GM23248 (cell line): ENCODE measurements around the gene KLHL2. TPM values are rescaled to one million over a fixed set of nuclear protein-coding genes. Genes with fewer than 3 reads are reported as not detected.
A peak's percentile ranks its signal among the peaks of the same experiment; 100 is the strongest.

Experiments used
- DNase-seq: peaks from one replicate; pipeline ENCODE4 v3.0.0-alpha.2; 2015
- H2AFZ ChIP-seq: fragments of 200-600 bp; sonication (generic); 2 replicates; pipeline ENCODE4 v1.6.1; 2016; ENCODE audit warnings: antibody characterized with exemption
- H3F3A ChIP-seq: fragments of 200-600 bp; sonication (generic); 2 replicates; pipeline ENCODE4 v1.6.1; 2016; ENCODE audit warnings: mild to moderate bottlenecking, antibody characterized with exemption, mixed run types; ENCODE audit not compliant: insufficient read depth
- H3K27ac ChIP-seq: fragments of 200-600 bp; sonication (generic); 2 replicates; pipeline ENCODE4 v1.5.1; 2016; ENCODE audit warnings: mild to moderate bottlenecking
- H3K27me3 ChIP-seq: fragments of 200-600 bp; sonication (generic); replicated peaks from 2 replicates; pipeline ENCODE4 v1.6.1; 2016; ENCODE audit warnings: mild to moderate bottlenecking; ENCODE audit not compliant: insufficient read depth
- H3K36me3 ChIP-seq: fragments of 200-600 bp; sonication (generic); 2 replicates; pipeline ENCODE4 v1.6.1; 2016; ENCODE audit warnings: low read depth, mild to moderate bottlenecking
- H3K4me1 ChIP-seq: fragments of 200-600 bp; sonication (generic); 2 replicates; pipeline ENCODE4 v1.6.1; 2016; ENCODE audit warnings: mild to moderate bottlenecking; ENCODE audit not compliant: insufficient read depth
- H3K4me2 ChIP-seq: fragments of 200-600 bp; sonication (generic); one replicate; pipeline ENCODE4 v1.6.1; 2016; ENCODE audit warnings: mild to moderate bottlenecking; ENCODE audit not compliant: unreplicated experiment
- H3K4me3 ChIP-seq: fragments of 200-600 bp; sonication (generic); 2 replicates; pipeline ENCODE4 v1.5.1; 2016; ENCODE audit warnings: mild to moderate bottlenecking
- H3K79me2 ChIP-seq: fragments of 200-600 bp; sonication (generic); 2 replicates; pipeline ENCODE4 v1.6.1; 2016; ENCODE audit warnings: mild to moderate bottlenecking; ENCODE audit not compliant: insufficient read depth
- H3K9ac ChIP-seq: fragments of 200-600 bp; sonication (generic); 2 replicates; pipeline ENCODE4 v1.6.1; 2016; ENCODE audit warnings: mild to moderate bottlenecking
- H3K9me2 ChIP-seq: fragments of 200-600 bp; sonication (generic); 2 replicates; pipeline ENCODE4 v1.6.1; 2016; ENCODE audit warnings: mixed run types, mild to moderate bottlenecking, moderate library complexity; ENCODE audit not compliant: insufficient read depth
- H3K9me3 ChIP-seq: fragments of 200-600 bp; sonication (generic); one replicate; pipeline ENCODE4 v1.6.1; 2017; ENCODE audit warnings: low read depth
- H4K20me1 ChIP-seq: fragments of 200-600 bp; sonication (generic); 2 replicates; pipeline ENCODE4 v1.6.0; 2016; ENCODE audit not compliant: insufficient read depth
- EZH2 ChIP-seq: fragments of 200-600 bp; sonication (generic); IDR thresholded peaks from 2 replicates; pipeline ENCODE4 v1.6.1; 2018; ENCODE audit warnings: antibody characterized with exemption, mild to moderate bottlenecking; ENCODE audit not compliant: insufficient read depth, poor library complexity, severe bottlenecking
- EZH2phosphoT487 ChIP-seq: fragments of 200-600 bp; sonication (generic); IDR thresholded peaks from 2 replicates; pipeline ENCODE4 v1.6.1; 2018; ENCODE audit warnings: antibody characterized with exemption, moderate library complexity, mild to moderate bottlenecking, low read depth; ENCODE audit not compliant: insufficient read depth
- WGBS, 2 experiments: methylation state at CpG; one replicate each; pipeline ENCODE4 v1.1.6; 2015 to 2017; ENCODE audit warnings: low lambda C conversion rate in 2 of 2, low coverage in 1 of 2; ENCODE audit errors: missing lambda C conversion rate in 2 of 2; 5-methylcytosine and 5-hydroxymethylcytosine counted together
- in situ Hi-C: fragments of 300-500 bp; cut with MboI; formaldehyde crosslinking; loops from 2 replicates; pipeline ENCODE4 v1.15.0; 2020
- polyA plus RNA-seq: library from polyadenylated mRNA; unstranded; fragments of >200 nt; fragmentation: Nextera tagmentation; extraction: Ambion mirVana; gene quantifications from 2 replicates; pipeline ENCODE4 v1.2.1, GENCODE V29; 2016
- total RNA-seq: library from RNA; depleted of rRNA; stranded (reverse); fragments of >200 nt; shearing (Covaris generic); gene quantifications from 2 replicates; pipeline ENCODE4 v1.2.3, GENCODE V29; 2014

Gene KLHL2
- total and polyA plus RNA-seq, 2 experiments from 2014 or later = 11.0 to 20.2 TPM

GRCh38 chr4:165194368-165194767 lies 13.0 kb upstream of the KLHL2 start:
- H3K9ac ChIP-seq = no peak overlapping the region
- no peak overlapping the region for H3K27ac ChIP-seq
- no peak for DNase-seq
- no peak overlapping the region for H2AFZ ChIP-seq
- H3K9me2 ChIP-seq = no peaks in the 10 kb centered on the region
- in situ Hi-C loops = no loop called here
- H3K4me2 ChIP-seq = no peak overlapping the region
- H3K27me3 ChIP-seq = no peaks in the 10 kb centered on the region
- TF ChIP-seq EZH2phosphoT487 (no peak), EZH2 (no peak)
- no peak overlapping the region for H3K4me3 ChIP-seq
- H3K36me3 ChIP-seq = no peaks in the 10 kb centered on the region
- H3K4me1 ChIP-seq = peaks cover 16% of the 10 kb centered on the region
- H4K20me1 ChIP-seq = no peaks in the 10 kb centered on the region
- H3F3A ChIP-seq = 0 out of 2 replicates have a peak, but pooled peaks cover 2% of the 10 kb centered on the region
- WGBS, 2 experiments = 87 to 88% methylated on average over 1 of the region's 1 CpG
- no peaks in the 10 kb centered on the region for H3K79me2 ChIP-seq
- no peaks in the 10 kb centered on the region for H3K9me3 ChIP-seq

DNA sequence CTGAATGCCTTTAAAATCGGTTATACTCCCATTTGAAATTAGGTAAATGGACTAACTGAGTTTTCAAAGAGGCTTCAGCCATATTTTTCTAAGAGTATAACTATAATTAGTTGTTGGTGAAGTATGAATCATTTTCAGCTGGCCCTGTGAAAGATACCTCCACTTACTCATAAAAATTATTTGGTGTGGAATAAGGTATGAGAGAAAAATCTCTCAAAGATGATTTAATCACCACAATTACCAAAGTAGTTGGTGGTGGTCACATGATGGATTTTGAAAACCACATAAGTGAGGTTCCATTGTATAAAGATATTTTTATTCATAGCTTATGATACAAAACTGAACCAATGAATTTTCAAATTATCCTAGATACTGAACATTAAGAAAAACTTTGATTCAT lies 9.0 kb upstream of the KLHL2 start:
- Histone ChIP-seq H3K4me2 (no peak overlapping the region), H3F3A (0 out of 2 replicates have a peak, but pooled peaks cover 17% of the 10 kb centered on the region), H3K9ac (no peak overlapping the region), H3K9me2 (no peaks in the 10 kb centered on the region), H3K9me3 (no peaks in the 10 kb centered on the region), H3K79me2 (no peaks in the 10 kb centered on the region), H4K20me1 (no peaks in the 10 kb centered on the region), H3K4me3 (no peak overlapping the region), H3K27me3 (no peaks in the 10 kb centered on the region), H3K27ac (no peak overlapping the region), H3K36me3 (no peaks in the 10 kb centered on the region), H2AFZ (no peak overlapping the region), H3K4me1 (peaks cover 30% of the 10 kb centered on the region)
- 94 to 98% methylated on average over 1 of the region's 1 CpG for WGBS, 2 experiments
- peak; percentile 21 for DNase-seq
- in situ Hi-C loops = no loop called here
- TF ChIP-seq EZH2 (no peak), EZH2phosphoT487 (no peak)

GRCh38 chr4:165199286-165199685 lies 8.1 kb upstream of the KLHL2 start:
- no peak overlapping the region for H2AFZ ChIP-seq
- in situ Hi-C loops = no loop called here
- DNase-seq = no peak
- H3K4me1 ChIP-seq = peaks cover 39% of the 10 kb centered on the region
- no peaks in the 10 kb centered on the region for H3K9me2 ChIP-seq
- no peaks in the 10 kb centered on the region for H3K36me3 ChIP-seq
- H3K9me3 ChIP-seq = no peaks in the 10 kb centered on the region
- H3K27me3 ChIP-seq = no peaks in the 10 kb centered on the region
- H3F3A ChIP-seq = peaks cover 25% of the 10 kb centered on the region; the same call in 1 of the 2 replicates
- H3K27ac ChIP-seq = no peak overlapping the region
- H4K20me1 ChIP-seq = no peaks in the 10 kb centered on the region
- no peaks in the 10 kb centered on the region for H3K79me2 ChIP-seq
- H3K9ac ChIP-seq = no peak overlapping the region
- no peak overlapping the region for H3K4me3 ChIP-seq
- no peak overlapping the region for H3K4me2 ChIP-seq
- TF ChIP-seq EZH2 (no peak), EZH2phosphoT487 (no peak)

DNA sequence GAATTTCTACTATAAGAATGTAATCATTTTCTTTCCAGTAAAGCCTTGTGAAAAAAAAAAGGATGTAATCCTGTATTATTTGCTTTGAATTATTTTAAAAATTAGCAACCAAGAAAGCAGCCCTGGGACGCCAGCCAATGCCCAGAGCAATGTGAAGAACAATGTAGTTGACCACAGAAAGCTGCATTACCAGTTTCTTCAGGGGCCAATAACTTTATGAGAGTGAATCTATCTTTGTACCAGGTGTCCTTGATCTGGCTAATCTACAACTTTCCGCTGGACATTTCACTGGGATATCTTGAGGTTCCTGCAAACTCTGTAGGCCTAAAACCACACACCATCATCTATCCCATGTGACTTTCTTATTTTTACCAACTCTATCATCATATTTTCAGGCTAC lies 7.6 kb upstream of the KLHL2 start:
- no peak overlapping the region for H3K4me3 ChIP-seq
- no peaks in the 10 kb centered on the region for H3K36me3 ChIP-seq
- H3K79me2 ChIP-seq = no peaks in the 10 kb centered on the region
- no peaks in the 10 kb centered on the region for H3K9me3 ChIP-seq
- DNase-seq = peak; percentile 41
- H3F3A ChIP-seq = peaks cover 29% of the 10 kb centered on the region
- no peak for TF ChIP-seq EZH2phosphoT487
- H2AFZ ChIP-seq = no peak overlapping the region
- H3K4me2 ChIP-seq = no peak overlapping the region
- no peaks in the 10 kb centered on the region for H3K9me2 ChIP-seq
- no peak overlapping the region for H3K9ac ChIP-seq
- no peak overlapping the region for H3K27ac ChIP-seq
- WGBS, 2 experiments = 92 to 94% methylated on average over 2 of the region's 2 CpGs
- in situ Hi-C loops = no loop called here
- peaks cover 43% of the 10 kb centered on the region for H3K4me1 ChIP-seq
- no peaks in the 10 kb centered on the region for H4K20me1 ChIP-seq
- H3K27me3 ChIP-seq = no peaks in the 10 kb centered on the region

DNA sequence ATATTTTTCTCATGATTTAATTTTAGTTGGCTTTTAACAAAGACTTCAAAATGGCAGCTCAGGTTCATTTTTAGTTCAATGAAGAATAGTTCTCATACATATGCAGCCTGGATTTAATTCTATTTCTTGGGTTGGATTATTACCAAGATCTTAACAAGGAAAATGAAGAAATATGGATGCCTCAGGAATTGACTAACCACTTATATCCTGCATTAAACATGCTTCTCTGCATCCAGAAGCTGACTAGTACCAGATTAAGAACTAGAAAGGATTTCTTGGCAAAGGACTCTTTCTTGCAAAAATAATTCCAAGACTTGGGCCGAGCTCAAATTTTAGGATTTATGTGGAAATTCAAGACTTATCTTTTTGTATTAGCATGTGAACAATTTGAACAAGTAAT lies 5.6 kb upstream of the KLHL2 start:
- no peak overlapping the region for H3K4me3 ChIP-seq
- H4K20me1 ChIP-seq = no peaks in the 10 kb centered on the region
- no peak for TF ChIP-seq EZH2phosphoT487
- TF ChIP-seq EZH2 = no peak
- no peaks in the 10 kb centered on the region for H3K9me2 ChIP-seq
- no peak overlapping the region for H3K27ac ChIP-seq
- no peaks in the 10 kb centered on the region for H3K9me3 ChIP-seq
- no peaks in the 10 kb centered on the region for H3K79me2 ChIP-seq
- H3K36me3 ChIP-seq = no peaks in the 10 kb centered on the region
- H3K4me2 ChIP-seq = no peak overlapping the region
- no peaks in the 10 kb centered on the region for H3K27me3 ChIP-seq
- peaks cover 35% of the 10 kb centered on the region for H3F3A ChIP-seq
- 26 to 29% methylated on average over 1 of the region's 1 CpG for WGBS, 2 experiments
- in situ Hi-C loops = no loop called here
- peaks cover 46% of the 10 kb centered on the region for H3K4me1 ChIP-seq
- no peak overlapping the region for H3K9ac ChIP-seq
- peak; percentile 66 for DNase-seq
- H2AFZ ChIP-seq = no peak overlapping the region
